Activated CD4-positive, CD25-positive, alpha-beta regulatory T cell treated with anti-CD3 and anti-CD28 coated beads, Interleukin-2, amount 50 U/mL, for 72 hours (primary cell): Measurements from ENCODE around the gene GSTM1.
A peak's percentile ranks its signal among the peaks of the same experiment; 100 is the strongest.

Source experiments
- DNase-seq: peaks from one replicate; pipeline ENCODE4 v3.0.0; 2021

Gene GSTM1

GRCh38 chr1:109687641-109688499 is at the start of gene GSTM1:
Gene GSTM1 (plus strand): TSS chr1:109687817. CDS start chr1:109687874, 57 bp downstream.
- peak; percentile 72 for DNase-seq

- DNase-seq: no peak
Observed at GRCh38 chr1:109639063-109639840, 48.4 kb upstream of the GSTM1 start.

- DNase-seq: no peak
Observed at GRCh38 chr1:109639841-109640184, 47.8 kb upstream of the GSTM1 start.

- DNase-seq: peak; percentile 94
Observed at GRCh38 chr1:109640285-109640865, 47.2 kb upstream of the GSTM1 start.

GRCh38 chr1:109641078-109641740 is 46.4 kb upstream of the GSTM1 start:
- DNase-seq: no peak

- no peak for DNase-seq
Observed at GRCh38 chr1:109641861-109642260, 45.8 kb upstream of the GSTM1 start.

GRCh38 chr1:109642626-109643025 is 45.0 kb upstream of the GSTM1 start:
- no peak for DNase-seq

- DNase-seq: peak; percentile 89
Observed at GRCh38 chr1:109643385-109644230, 44.0 kb upstream of the GSTM1 start.

- DNase-seq: no peak
Observed at GRCh38 chr1:109644670-109645069, 42.9 kb upstream of the GSTM1 start.

- DNase-seq: no peak
Observed at GRCh38 chr1:109649491-109649914, 38.1 kb upstream of the GSTM1 start.

- no peak for DNase-seq
Observed at GRCh38 chr1:109650609-109651008, 37.0 kb upstream of the GSTM1 start.

GRCh38 chr1:109652402-109652801 is 35.2 kb upstream of the GSTM1 start:
- DNase-seq: no peak

GRCh38 chr1:109653306-109653705 is 34.3 kb upstream of the GSTM1 start:
- DNase-seq: no peak

- DNase-seq: no peak
Observed at GRCh38 chr1:109654519-109654918, 33.1 kb upstream of the GSTM1 start.

- DNase-seq: peak; percentile 65
Observed at GRCh38 chr1:109655615-109656519, 31.8 kb upstream of the GSTM1 start, which contains the start of gene GSTM4. Gene GSTM4 (plus strand): TSS chr1:109656099. CDS start chr1:109656390, 291 bp downstream.

GRCh38 chr1:109657395-109657794 is 30.2 kb upstream of the GSTM1 start:
- no peak for DNase-seq

GRCh38 chr1:109657970-109658369 is 29.6 kb upstream of the GSTM1 start:
- DNase-seq: no peak

- no peak for DNase-seq
Observed at GRCh38 chr1:109658533-109659042, 29.0 kb upstream of the GSTM1 start.

GRCh38 chr1:109659145-109659544 is 28.5 kb upstream of the GSTM1 start:
- no peak for DNase-seq

- no peak for DNase-seq
Observed at GRCh38 chr1:109659997-109660690, 27.5 kb upstream of the GSTM1 start.
